KMS-11 (cell line): ENCODE data around the gene ATP13A3.

ENCODE experiments used
- H2AFZ ChIP-seq: fragments of 200-600 bp; sonication (generic); 2 replicates; pipeline ENCODE4 v1.6.1; 2016; ENCODE audit warnings: antibody characterized with exemption, mixed run types, low read depth
- H3K27ac ChIP-seq: fragments of 200-600 bp; sonication (generic); 2 replicates; pipeline ENCODE4 v1.6.1; 2016; ENCODE audit warnings: mild to moderate bottlenecking, mixed run types
- H3K27me3 ChIP-seq: fragments of 200-600 bp; sonication (generic); 2 replicates; pipeline ENCODE4 v1.6.1; 2017; ENCODE audit warnings: mild to moderate bottlenecking, low read depth, mixed run types, moderate library complexity; ENCODE audit not compliant: insufficient read depth
- H3K36me3 ChIP-seq: fragments of 200-600 bp; sonication (generic); 2 replicates; pipeline ENCODE4 v1.6.1; 2017; ENCODE audit warnings: mild to moderate bottlenecking, mixed run types; ENCODE audit not compliant: insufficient read depth
- H3K4me1 ChIP-seq: fragments of 200-600 bp; sonication (generic); 2 replicates; pipeline ENCODE4 v1.6.1; 2016; ENCODE audit warnings: mild to moderate bottlenecking, low read depth, mixed run types; ENCODE audit not compliant: poor library complexity, severe bottlenecking
- H3K4me2 ChIP-seq: fragments of 200-600 bp; sonication (generic); 2 replicates; pipeline ENCODE4 v1.7.0; 2016; ENCODE audit warnings: mild to moderate bottlenecking, mixed run types
- H3K4me3 ChIP-seq: fragments of 200-600 bp; sonication (generic); IDR thresholded peaks from 2 replicates; pipeline ENCODE4 v1.6.1; 2017; ENCODE audit warnings: low read depth, low read length, mixed read lengths; ENCODE audit not compliant: insufficient read depth
- H3K79me2 ChIP-seq: fragments of 200-600 bp; sonication (generic); 2 replicates; pipeline ENCODE4 v1.6.1; 2016; ENCODE audit warnings: low read depth, mixed run types; ENCODE audit not compliant: insufficient read depth
- H3K9ac ChIP-seq: fragments of 200-600 bp; sonication (generic); 2 replicates; pipeline ENCODE4 v1.6.1; 2016; ENCODE audit warnings: mild to moderate bottlenecking, mixed run types
- H4K20me1 ChIP-seq: fragments of 200-600 bp; sonication (generic); 2 replicates; pipeline ENCODE4 v1.6.1; 2016; ENCODE audit warnings: mild to moderate bottlenecking, mixed run types; ENCODE audit not compliant: insufficient read depth
- TF ChIP-seq, protein P1 (sequence below): fragments of 200-600 bp; sonication (generic); conservative IDR thresholded peaks from 2 replicates; pipeline ENCODE4 v1.6.1; 2017; ENCODE audit warnings: low read depth, mild to moderate bottlenecking, antibody characterized with exemption, low read length, moderate library complexity, mixed read lengths

ATP13A3 gene

GRCh38 chr3:194508491-194509453, 22.0 kb upstream of the ATP13A3 start:
- TF ChIP-seq, protein P1, sequence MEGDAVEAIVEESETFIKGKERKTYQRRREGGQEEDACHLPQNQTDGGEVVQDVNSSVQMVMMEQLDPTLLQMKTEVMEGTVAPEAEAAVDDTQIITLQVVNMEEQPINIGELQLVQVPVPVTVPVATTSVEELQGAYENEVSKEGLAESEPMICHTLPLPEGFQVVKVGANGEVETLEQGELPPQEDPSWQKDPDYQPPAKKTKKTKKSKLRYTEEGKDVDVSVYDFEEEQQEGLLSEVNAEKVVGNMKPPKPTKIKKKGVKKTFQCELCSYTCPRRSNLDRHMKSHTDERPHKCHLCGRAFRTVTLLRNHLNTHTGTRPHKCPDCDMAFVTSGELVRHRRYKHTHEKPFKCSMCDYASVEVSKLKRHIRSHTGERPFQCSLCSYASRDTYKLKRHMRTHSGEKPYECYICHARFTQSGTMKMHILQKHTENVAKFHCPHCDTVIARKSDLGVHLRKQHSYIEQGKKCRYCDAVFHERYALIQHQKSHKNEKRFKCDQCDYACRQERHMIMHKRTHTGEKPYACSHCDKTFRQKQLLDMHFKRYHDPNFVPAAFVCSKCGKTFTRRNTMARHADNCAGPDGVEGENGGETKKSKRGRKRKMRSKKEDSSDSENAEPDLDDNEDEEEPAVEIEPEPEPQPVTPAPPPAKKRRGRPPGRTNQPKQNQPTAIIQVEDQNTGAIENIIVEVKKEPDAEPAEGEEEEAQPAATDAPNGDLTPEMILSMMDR: no peak

DNA sequence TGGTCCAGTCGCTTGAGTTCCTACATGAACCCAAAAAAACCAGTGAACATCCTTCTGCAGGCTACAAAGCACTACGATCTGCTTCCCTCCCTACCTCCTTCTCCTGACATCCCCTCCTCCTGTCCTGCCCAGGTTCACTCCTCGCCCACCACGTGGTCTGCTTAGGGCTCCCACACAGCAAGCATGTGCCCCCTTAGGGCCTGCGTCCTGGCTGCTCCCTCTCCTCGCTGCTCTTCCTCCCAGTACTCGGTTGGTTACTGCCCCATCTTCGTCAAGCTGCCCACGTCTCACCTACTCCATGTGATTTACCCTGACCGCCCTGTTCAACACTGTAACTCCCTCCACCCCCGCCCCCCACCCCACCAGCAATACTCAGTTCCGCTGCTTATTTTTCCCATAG, 20.8 kb upstream of the ATP13A3 start:
- no peak overlapping the region for H3K27ac ChIP-seq
- no peaks in the 10 kb centered on the region for H3K4me1 ChIP-seq
- H3K79me2 ChIP-seq: no peaks in the 10 kb centered on the region
- no peaks in the 10 kb centered on the region for H3K27me3 ChIP-seq
- H3K4me2 ChIP-seq: no peak overlapping the region
- H3K36me3 ChIP-seq: no peaks in the 10 kb centered on the region
- no peaks in the 10 kb centered on the region for H4K20me1 ChIP-seq
- H3K9ac ChIP-seq: no peak overlapping the region
- no peak overlapping the region for H2AFZ ChIP-seq
- H3K4me3 ChIP-seq: no peak overlapping the region
- TF ChIP-seq, protein P1: no peak

More at GRCh38 chr3:194508491-194509453, 22.0 kb upstream of the ATP13A3 start:
- H3K27ac ChIP-seq: no peak overlapping the region
- H3K4me3 ChIP-seq: no peak overlapping the region
- H3K27me3 ChIP-seq: no peaks in the 10 kb centered on the region
- no peaks in the 10 kb centered on the region for H3K36me3 ChIP-seq
- H3K4me2 ChIP-seq: no peak overlapping the region
- no peaks in the 10 kb centered on the region for H3K4me1 ChIP-seq
- no peaks in the 10 kb centered on the region for H4K20me1 ChIP-seq
- no peak overlapping the region for H3K9ac ChIP-seq
- H3K79me2 ChIP-seq: no peaks in the 10 kb centered on the region
- no peak overlapping the region for H2AFZ ChIP-seq

GRCh38 chr3:194505791-194506415, 19.1 kb upstream of the ATP13A3 start:
- Histone ChIP-seq H3K9ac (no peak overlapping the region), H3K36me3 (no peaks in the 10 kb centered on the region), H3K4me2 (no peak overlapping the region), H3K27ac (no peak overlapping the region), H3K4me3 (no peak overlapping the region), H3K4me1 (no peaks in the 10 kb centered on the region), H4K20me1 (no peaks in the 10 kb centered on the region), H3K79me2 (no peaks in the 10 kb centered on the region), H2AFZ (no peak overlapping the region), H3K27me3 (no peaks in the 10 kb centered on the region)
- TF ChIP-seq, protein P1: no peak

DNA sequence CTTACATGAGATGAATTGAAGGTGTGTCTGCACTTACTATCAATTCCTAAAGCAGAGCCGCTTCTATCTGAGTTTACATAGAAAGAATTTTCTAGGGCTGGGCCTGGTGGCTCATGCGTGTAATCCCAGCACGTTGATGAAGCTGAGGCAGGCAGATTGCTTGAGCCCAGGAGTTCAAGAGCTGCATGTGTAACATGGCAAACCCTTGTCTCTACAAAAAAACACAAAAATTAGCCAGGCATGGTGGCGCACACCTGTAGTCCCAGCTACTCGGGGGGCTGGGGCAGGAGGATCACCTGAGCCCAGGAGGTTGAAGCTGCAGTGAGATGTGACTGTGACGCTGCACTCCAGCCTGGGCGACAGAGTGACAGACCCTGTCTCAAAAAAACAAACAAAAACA, 18.1 kb upstream of the ATP13A3 start:
- Histone ChIP-seq H3K4me3 (no peak overlapping the region), H2AFZ (no peak overlapping the region), H3K9ac (no peak overlapping the region), H3K27me3 (no peaks in the 10 kb centered on the region), H4K20me1 (no peaks in the 10 kb centered on the region), H3K36me3 (no peaks in the 10 kb centered on the region), H3K4me1 (no peaks in the 10 kb centered on the region), H3K4me2 (no peak overlapping the region), H3K79me2 (no peaks in the 10 kb centered on the region), H3K27ac (no peak overlapping the region)
- TF ChIP-seq, protein P1: no peak
